Neural cell (in vitro differentiated cells): ENCODE results near the gene MLEC.

Experiments
- CTCF ChIP-seq: fragments of 450-650 bp; IDR thresholded peaks from 2 replicates; pipeline ENCODE4 v1.5.1; 2014; ENCODE audit warnings: antibody characterized with exemption, mild to moderate bottlenecking, moderate library complexity; ENCODE audit not compliant: poor library complexity, severe bottlenecking
- EZH2 ChIP-seq: fragments of 200-600, 300-800 bp; shearing (Covaris generic), sonication (generic); IDR thresholded peaks from 2 replicates; pipeline ENCODE4 v1.6.1; 2014; ENCODE audit warnings: antibody characterized with exemption, low read length, borderline replicate concordance, mild to moderate bottlenecking; ENCODE audit not compliant: insufficient read depth, poor library complexity, severe bottlenecking
- POLR2AphosphoS5 ChIP-seq: IDR thresholded peaks from 2 replicates; pipeline ENCODE4 v1.6.1; 2012
- REST ChIP-seq: IDR thresholded peaks from 2 replicates; pipeline ENCODE4 v1.6.1; 2012; ENCODE audit warnings: borderline replicate concordance
- TAF1 ChIP-seq: IDR thresholded peaks from 2 replicates; pipeline ENCODE4 v1.6.1; 2012; ENCODE audit warnings: low read depth

- TF ChIP-seq TAF1 (no peak), CTCF (no peak), REST (no peak), EZH2 (no peak), POLR2AphosphoS5 (no peak)
Observed at GRCh38 chr12:120656008-120656407, 30.9 kb upstream of the MLEC start.
